Loucy (cell line): ENCODE data around the gene RERE.

Experiments
- H2AFZ ChIP-seq: fragments of 200-600 bp; sonication (generic); 2 replicates; pipeline ENCODE4 v1.6.0; 2016; ENCODE audit warnings: antibody characterized with exemption, mild to moderate bottlenecking, low read length, moderate library complexity
- H3F3A ChIP-seq: fragments of 200-600 bp; 2 replicates; pipeline ENCODE4 v1.6.0; 2016; ENCODE audit warnings: antibody characterized with exemption, low read depth, mild to moderate bottlenecking
- H3K27me3 ChIP-seq: fragments of 200-600 bp; sonication (generic); 2 replicates; pipeline ENCODE4 v1.6.1; 2014; ENCODE audit warnings: low read length, mild to moderate bottlenecking; ENCODE audit not compliant: insufficient read depth, poor library complexity, severe bottlenecking
- H3K36me3 ChIP-seq: fragments of 200-600 bp; sonication (generic); 2 replicates; pipeline ENCODE4 v1.6.1; 2016; ENCODE audit warnings: low read length; ENCODE audit not compliant: insufficient read depth
- H3K4me1 ChIP-seq: fragments of 200-600 bp; sonication (generic); 2 replicates; pipeline ENCODE4 v1.5.1; 2014; ENCODE audit warnings: low read length, mild to moderate bottlenecking; ENCODE audit not compliant: insufficient read depth, poor library complexity, severe bottlenecking
- H3K4me2 ChIP-seq: fragments of 200-600 bp; sonication (generic); 2 replicates; pipeline ENCODE4 v1.6.0; 2014; ENCODE audit warnings: antibody characterized with exemption, low read length, low read depth, mild to moderate bottlenecking; ENCODE audit not compliant: poor library complexity, severe bottlenecking
- H3K4me3 ChIP-seq: fragments of 200-600 bp; sonication (generic); 2 replicates; pipeline ENCODE4 v1.5.1; 2014; ENCODE audit warnings: low read length, mild to moderate bottlenecking, mixed read lengths; ENCODE audit not compliant: poor library complexity, severe bottlenecking
- H3K79me2 ChIP-seq: fragments of 200-600 bp; sonication (generic); 2 replicates; pipeline ENCODE4 v1.6.1; 2014; ENCODE audit warnings: low read length; ENCODE audit not compliant: insufficient read depth
- H3K9ac ChIP-seq: fragments of 200-600 bp; sonication (generic); 2 replicates; pipeline ENCODE4 v1.6.0; 2014; ENCODE audit warnings: mild to moderate bottlenecking, low read depth, low read length, moderate library complexity; ENCODE audit not compliant: poor library complexity, severe bottlenecking
- H3K9me2 ChIP-seq: fragments of 200-600 bp; sonication (generic); replicated peaks from 2 replicates; pipeline ENCODE4 v1.6.1; 2016; ENCODE audit warnings: low read depth, low read length, mixed read lengths
- H3K9me3 ChIP-seq: fragments of 200-600 bp; sonication (generic); 2 replicates; pipeline ENCODE4 v1.6.1; 2014; ENCODE audit warnings: mild to moderate bottlenecking, antibody characterized with exemption, low read length, low read depth; ENCODE audit not compliant: insufficient read depth
- H4K20me1 ChIP-seq: fragments of 200-600 bp; sonication (generic); 2 replicates; pipeline ENCODE4 v1.6.0; 2014; ENCODE audit warnings: antibody characterized with exemption, low read length, mild to moderate bottlenecking; ENCODE audit not compliant: insufficient read depth, poor library complexity, severe bottlenecking
- CTCF ChIP-seq: fragments of 200-600 bp; sonication (generic); conservative IDR thresholded peaks from 2 replicates; pipeline ENCODE4 v1.5.1; 2014; ENCODE audit warnings: mild to moderate bottlenecking, antibody characterized with exemption, low read length
- EZH2phosphoT487 ChIP-seq: fragments of 200-600 bp; IDR thresholded peaks from 2 replicates; pipeline ENCODE4 v1.6.1; 2018; ENCODE audit warnings: antibody characterized with exemption, mild to moderate bottlenecking, moderate library complexity, borderline replicate concordance

The RERE gene

DNA sequence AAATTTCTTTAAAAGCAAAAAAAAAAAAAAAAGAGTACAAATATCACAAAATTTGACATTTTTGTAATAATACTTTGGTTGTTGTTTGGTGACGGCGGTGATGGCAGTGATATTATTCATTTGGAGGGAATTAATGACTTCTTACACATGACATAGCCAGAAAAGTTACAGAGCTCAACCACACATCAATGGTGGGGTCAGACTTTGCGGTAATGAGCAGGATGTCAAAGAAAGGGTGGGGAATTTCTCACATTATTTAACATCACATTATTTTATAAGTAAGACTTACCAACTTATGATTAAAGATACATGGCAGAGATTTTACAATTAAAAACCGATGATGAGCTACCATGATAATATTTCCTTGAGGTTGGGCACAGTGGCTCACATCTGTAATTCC, 248.2 kb downstream of the RERE start:
- no peaks in the 10 kb centered on the region for H3K36me3 ChIP-seq
- TF ChIP-seq EZH2phosphoT487 (no peak), CTCF (no peak)
- peaks cover 12% of the 10 kb centered on the region for H3K4me1 ChIP-seq
- H3F3A ChIP-seq: no peaks in the 10 kb centered on the region
- H3K4me3 ChIP-seq: no peak overlapping the region
- no peaks in the 10 kb centered on the region for H3K9me3 ChIP-seq
- H3K9ac ChIP-seq: no peak overlapping the region
- no peak overlapping the region for H2AFZ ChIP-seq
- H3K27me3 ChIP-seq: no peaks in the 10 kb centered on the region
- H3K9me2 ChIP-seq: no peaks in the 10 kb centered on the region
- H4K20me1 ChIP-seq: no peaks in the 10 kb centered on the region
- H3K79me2 ChIP-seq: no peaks in the 10 kb centered on the region
- H3K4me2 ChIP-seq: no peak overlapping the region

GRCh38 chr1:8568837-8569236, 248.6 kb downstream of the RERE start:
- Histone ChIP-seq H3K4me3 (no peak overlapping the region), H3K9me2 (no peaks in the 10 kb centered on the region), H3K27me3 (no peaks in the 10 kb centered on the region), H3K36me3 (no peaks in the 10 kb centered on the region), H2AFZ (no peak overlapping the region), H3K4me2 (no peak overlapping the region), H3K9ac (no peak overlapping the region), H3K9me3 (no peaks in the 10 kb centered on the region), H3K79me2 (no peaks in the 10 kb centered on the region), H3F3A (no peaks in the 10 kb centered on the region), H3K4me1 (peaks cover 12% of the 10 kb centered on the region), H4K20me1 (no peaks in the 10 kb centered on the region)
- TF ChIP-seq CTCF (no peak), EZH2phosphoT487 (no peak)

DNA sequence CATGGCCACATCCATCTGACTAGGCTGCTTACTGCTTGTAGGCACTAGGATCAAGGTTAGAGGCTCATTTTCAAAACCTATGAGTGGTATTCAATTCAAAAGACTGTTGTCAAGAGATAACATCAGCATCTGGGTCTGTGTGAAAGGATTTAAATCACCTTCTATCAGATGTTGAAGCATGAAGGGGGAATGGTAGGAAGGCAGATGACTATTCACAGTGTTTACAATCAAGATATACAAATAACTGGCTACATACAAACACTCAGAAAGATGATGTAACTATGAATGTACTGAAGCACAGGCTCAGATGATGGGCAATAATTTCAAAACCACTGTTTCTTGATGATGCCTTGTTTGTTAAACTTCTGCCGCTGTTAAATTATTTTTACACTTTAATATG, 250.3 kb downstream of the RERE start:
- Histone ChIP-seq H3K9me3 (no peaks in the 10 kb centered on the region), H3F3A (no peaks in the 10 kb centered on the region), H2AFZ (no peak overlapping the region), H3K79me2 (no peaks in the 10 kb centered on the region), H3K4me1 (peaks cover 9% of the 10 kb centered on the region), H4K20me1 (peaks cover 5% of the 10 kb centered on the region), H3K9ac (no peak overlapping the region), H3K4me3 (no peak overlapping the region), H3K27me3 (no peaks in the 10 kb centered on the region), H3K4me2 (no peak overlapping the region), H3K9me2 (no peaks in the 10 kb centered on the region), H3K36me3 (no peaks in the 10 kb centered on the region)
- TF ChIP-seq EZH2phosphoT487 (no peak), CTCF (no peak)
